ENCODE results near the gene SORCS2.

The SORCS2 gene

DNA sequence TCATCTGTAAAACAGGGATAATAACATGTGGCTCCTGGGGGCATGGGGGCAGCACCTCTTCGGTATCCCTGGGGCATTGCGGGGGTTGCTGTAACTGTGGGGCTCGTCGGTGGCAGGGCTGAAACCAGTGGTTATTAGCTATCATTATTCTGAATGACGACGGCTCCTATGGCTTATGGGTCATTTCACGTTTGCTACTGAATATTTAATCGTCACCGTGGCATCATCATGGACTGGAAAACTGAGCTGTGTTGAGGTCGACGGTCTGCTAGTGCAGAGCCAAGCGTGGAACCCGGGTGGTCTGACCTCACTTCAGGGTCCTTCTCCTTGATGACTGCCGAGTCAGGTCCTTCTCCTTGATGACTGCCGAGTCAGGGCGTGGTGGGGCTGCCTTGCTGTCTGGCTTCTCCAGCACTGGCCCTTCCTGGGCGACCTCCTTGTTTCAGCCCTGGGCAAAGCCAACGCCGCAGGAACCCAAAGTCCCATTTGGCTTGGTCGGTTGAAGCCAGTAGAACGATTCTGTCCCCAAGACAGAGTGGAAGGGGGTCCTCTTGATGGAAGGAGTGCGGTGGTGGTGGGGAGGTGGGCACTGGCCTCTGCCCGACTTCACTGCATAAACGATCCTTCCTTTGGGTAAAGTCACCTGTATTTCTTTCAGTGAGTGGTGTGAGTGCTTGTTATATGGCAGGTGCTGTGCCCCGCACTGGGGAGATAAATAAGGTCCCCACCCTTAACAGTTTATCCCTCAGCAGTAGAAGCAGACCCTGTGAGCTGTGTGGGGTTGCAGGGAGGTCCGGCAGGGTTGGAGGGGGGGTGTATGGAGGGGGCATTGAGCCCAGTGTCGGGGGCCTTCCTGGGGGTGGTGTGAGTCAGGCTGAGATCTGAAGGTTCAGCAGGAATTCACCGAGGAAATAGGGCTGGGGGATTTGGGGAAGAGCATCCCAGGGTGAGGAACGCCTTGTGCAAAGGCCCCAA is 201.6 kb downstream of the SORCS2 start:
- no peak for DNase-seq

DNA sequence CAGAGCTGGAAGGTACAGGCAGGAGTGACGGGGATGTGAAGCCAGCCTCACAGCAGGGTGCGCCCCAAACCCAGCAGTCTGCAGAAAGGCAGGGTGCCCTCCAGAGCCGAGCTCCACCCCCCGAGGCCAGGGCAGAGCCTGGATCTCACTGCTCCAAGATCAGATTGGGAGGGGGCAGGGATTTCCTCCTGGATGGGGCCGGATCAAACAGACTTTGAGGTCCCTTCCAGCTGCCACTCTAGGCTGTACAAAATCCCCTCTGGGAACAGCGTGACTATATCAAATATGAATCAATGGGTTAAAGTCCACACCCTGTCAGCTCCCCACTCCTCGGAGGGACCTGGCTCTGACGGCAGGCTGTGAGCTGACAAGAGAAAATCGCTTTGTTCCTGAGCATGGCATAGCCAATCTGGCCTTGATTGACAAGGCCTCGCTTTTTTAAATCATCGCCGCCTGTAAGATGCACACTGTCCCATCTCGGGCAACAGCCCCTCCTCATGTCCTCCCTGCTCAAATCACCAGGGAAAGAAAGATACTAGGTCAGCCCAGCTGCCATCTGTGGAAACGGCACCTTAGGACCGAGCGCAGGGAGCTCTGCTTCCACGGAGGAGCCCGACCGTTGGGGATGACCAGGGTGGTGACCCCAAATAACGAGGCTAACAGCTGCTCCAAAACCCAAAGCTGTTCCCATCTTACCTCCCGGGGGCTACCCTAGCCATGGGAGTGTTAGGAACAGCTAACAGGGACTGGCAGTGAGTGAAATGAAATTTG is 202.5 kb downstream of the SORCS2 start:
- DNase-seq: no peak

- DNase-seq: no peak
Measured at GRCh38 chr4:7395645-7396044, 203.3 kb downstream of the SORCS2 start.

DNA sequence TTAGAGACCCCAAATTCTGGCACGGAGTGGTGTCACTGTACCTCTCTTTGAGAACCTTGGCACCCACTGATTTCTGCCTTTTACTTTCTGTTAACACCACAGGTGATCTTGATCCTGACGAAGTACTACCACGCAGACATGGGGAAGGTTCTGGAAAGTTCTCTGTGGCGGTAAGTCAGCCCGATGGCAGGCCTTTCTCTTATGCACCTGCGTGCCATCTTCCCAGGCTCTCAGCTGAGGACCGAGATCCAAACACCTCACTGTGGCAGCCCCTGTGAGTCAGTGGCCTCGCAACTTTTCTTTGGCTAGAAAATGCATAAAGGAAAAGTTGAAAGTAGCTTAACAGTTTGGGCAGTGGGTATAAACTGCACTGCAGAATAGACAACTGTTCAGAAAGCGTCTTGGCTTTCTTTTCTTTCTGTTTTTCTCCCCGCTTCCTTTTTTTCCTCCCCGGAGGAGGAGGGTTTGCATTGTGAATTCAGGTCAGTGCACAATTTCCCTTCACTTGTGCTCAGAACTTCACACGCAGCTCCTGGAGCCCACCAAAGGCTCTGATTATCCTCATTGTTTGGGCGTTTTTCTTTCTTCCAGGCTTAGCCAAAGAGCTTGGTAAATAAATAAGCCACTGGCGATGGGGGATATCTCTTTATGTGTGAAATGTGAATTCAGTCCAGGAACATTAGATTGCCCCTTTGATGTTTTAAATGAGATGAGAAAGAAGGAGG is 204.0 kb downstream of the SORCS2 start:
- no peak for DNase-seq

DNA sequence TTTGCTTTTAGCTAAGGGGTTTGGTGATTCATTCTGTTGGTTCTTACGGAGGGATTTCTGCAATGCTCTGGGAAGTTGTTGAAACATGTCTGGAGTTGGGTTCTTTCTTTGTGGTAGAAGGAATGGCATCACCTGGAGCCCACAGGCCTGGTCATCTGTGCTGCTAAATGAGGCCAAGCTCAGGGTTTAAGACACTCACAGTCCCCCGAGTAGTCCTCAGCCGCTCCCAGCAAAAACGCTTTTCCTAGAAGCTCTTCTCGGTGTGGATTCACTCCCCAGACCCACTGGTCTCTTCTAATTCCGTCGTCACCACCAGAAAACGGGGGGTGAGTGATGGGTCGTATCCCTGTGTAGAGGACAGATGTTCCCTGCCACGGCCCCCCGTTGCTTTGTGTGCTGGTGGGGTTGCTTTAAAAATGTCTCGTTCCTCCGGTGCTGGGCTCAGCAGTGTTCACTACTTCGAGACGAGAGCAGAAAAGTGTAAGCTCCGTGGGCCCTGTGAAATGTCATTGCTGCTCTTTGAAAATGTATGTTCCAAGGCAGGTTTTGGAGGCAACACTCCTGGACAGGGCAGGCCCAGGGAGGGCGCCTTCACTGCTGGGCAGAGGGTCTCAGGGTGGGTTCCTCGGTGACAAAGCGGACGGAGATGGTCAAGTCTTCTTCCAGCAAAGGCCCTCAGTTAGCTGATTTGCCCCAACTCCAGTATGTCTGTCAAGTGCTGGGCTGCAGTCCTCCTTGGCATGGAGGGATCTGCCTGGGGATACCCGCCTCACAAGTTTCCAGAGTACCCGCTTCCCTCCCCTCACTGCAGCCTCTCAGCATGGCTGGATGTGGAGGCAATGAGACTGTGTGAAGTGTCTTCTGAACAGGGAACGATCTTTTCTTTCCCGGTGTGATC is 205.1 kb downstream of the SORCS2 start:
- no peak for DNase-seq

- DNase-seq: no peak
Measured at GRCh38 chr4:7398104-7398423, 205.7 kb downstream of the SORCS2 start.

- DNase-seq: no peak
Measured at GRCh38 chr4:7398788-7399439, 206.6 kb downstream of the SORCS2 start.

DNA sequence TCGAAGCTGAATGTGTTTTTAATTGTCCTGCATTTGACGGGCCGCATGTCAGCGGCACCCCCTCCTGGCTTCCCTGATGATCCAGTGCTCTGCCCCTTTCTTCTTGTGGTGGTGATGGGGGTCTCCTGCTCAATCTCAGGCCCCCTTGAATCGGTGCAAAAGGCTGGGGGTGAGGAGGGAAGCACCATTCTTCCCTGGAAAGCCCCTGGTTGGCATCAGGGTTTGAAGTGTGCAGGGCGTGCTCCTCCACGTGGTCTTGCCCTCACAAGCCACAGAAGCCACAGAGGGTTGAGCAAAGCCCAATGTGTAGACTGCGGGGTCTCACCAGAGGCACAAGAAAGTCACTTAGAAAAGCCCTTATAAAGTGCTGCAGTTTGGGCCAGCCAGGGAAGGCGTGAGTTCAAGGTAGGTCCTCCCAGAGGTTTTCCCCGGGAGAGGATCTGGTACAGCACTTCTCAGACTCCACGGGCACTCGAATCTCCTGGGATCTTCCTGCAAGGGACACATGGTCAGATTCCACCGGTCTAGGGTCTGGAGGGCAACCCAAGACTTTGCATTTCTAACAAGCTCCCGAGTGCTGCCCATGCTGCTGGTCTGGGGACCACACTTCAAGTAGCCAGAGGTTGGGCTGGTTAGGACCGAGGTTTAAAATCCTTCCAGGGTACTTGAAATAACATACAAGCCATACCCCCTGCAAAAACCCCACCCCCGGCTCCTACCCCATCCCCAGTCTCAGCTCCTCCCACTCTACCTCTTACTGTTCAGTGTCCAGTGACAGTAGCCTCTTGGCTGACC is 207.3 kb downstream of the SORCS2 start:
- no peak for DNase-seq

GRCh38 chr4:7400671-7401298 is 208.4 kb downstream of the SORCS2 start:
- DNase-seq: no peak

DNA sequence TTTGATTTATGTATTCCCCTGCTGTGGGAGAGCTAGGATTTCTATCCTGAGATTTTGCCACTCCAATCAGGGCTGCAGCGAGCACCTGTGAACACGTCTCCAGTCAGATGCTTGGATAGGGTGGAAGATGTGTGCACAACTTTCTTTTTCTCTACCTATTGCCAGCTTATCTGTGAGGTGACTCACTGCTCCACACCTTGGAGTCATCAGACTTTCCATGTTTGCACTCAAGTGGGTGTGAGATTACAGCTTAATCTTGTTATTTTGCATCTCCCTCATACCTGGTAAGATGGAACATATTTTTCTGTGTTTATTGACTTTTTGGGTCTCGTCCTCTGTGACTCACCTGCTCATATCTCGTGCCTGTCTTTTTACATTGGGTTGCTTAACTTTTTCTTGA is 210.2 kb downstream of the SORCS2 start:
- DNase-seq: no peak

DNA sequence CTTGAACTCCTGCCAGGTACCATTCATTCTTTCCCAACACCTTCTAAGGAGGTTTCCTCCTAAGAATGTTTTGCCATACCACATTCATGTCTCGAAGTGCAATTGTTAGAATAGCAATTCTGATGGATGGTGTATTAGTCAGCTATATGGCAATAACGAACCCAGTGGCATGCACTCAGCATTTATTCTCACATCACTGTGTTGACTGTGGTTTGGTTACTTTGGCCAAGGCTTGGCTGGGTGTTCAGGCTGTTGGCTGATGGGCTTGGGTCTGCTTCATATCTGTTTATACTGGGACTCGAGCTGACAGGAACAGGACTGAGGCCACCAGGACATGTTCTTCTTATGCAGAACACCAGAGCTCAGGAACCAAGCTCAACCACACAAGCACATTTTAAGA is 210.7 kb downstream of the SORCS2 start:
- DNase-seq: no peak

DNA sequence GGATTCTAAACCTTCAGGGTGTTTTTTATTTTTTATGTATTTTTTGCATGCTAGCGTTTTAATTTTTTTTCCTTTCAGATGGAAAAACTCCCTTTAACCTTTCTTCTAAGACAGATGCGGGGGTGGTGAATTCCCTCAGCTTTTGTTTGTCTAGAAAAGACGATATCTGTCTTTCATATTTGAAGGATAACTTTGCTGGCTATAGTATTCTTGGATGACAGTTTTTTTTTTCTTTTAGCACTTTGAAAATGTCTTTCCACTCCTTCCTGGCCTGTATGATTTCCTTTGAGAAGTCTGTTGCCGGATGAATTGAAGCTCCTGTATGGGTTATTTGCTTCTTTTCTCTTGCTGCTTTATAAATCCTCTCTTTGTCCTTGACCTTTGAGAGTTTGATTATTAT is 215.8 kb downstream of the SORCS2 start:
- no peak for DNase-seq

GRCh38 chr4:7410446-7410845 is 218.1 kb downstream of the SORCS2 start:
- no peak for DNase-seq

DNA sequence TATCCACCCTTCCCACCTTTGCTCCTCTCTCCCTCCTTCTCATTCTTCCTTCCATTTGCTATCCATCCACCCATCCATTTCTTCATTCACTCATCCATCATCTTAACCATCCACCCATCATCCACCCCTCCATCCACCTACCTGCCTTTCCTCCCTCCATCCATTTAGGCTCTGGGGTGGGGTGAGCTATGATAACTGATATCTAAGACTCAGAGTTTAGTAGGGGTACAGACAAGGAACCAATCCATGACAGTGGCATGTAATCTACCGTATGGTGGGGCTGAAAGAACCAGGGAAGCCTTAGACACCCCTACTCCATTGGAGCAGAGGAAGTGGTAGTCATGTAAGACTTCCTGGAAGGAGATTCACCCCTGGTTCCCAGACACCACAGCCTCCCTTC is 219.2 kb downstream of the SORCS2 start:
- no peak for DNase-seq

GRCh38 chr4:7411896-7412553 is 219.7 kb downstream of the SORCS2 start:
- no peak for DNase-seq

GRCh38 chr4:7412554-7412912 is 220.2 kb downstream of the SORCS2 start:
- DNase-seq: no peak

DNA sequence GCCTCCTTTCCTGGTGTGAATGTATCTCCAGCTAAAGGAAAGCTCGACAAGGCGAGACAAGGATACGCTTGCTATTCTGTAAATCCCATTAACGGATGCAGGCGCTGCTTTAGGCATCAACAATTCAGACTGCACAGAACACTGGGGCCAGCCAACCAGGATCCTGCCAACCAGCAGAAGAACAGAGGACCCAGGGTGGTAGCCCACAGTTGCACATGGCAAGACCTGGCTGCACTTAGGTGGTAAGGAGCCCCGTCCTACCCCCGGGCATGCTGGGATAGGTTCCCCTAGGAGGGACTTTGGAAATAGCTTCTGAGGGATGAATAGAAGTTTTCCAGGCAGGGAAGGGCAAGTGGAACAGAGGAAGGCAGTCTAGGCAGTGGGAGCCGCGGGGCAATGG is 221.7 kb downstream of the SORCS2 start:
- DNase-seq: no peak

- DNase-seq: no peak
Measured at GRCh38 chr4:7414736-7415510, 222.6 kb downstream of the SORCS2 start.
